ENCODE results near the gene CEP128.

DNA sequence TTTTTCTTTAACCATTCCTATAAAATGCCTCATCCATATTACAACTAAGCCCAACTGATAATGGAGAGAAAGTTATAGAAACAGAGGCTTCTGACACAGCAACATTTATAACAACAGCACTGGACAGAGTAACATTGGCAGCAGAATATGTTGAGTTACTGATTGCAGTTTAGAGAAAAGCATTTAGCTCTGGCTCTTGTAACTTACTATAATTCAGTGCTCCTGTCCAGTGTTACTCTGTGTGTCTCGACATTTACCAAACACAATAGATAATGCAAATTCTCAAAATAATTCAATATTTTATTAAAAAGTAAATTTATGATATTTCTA is 356.1 kb downstream of the CEP128 start:
- TF ChIP-seq PBX3 (CRISPR knock-in tag; IDR thresholded peaks at IDR 0.05) (no peak), ZNF24 (tag by site-specific recombination; IDR thresholded peaks at IDR 0.05) (no peak), ZNF513 (tag by site-specific recombination; IDR thresholded peaks at IDR 0.05) (no peak), TRIM28 (IDR thresholded peaks at IDR 0.05; ENCODE audit: borderline replicate concordance, low read length) (no peak), ZNF2 (tag by site-specific recombination; IDR thresholded peaks at IDR 0.05) (no peak)
- TF ChIP-seq, protein P1, sequence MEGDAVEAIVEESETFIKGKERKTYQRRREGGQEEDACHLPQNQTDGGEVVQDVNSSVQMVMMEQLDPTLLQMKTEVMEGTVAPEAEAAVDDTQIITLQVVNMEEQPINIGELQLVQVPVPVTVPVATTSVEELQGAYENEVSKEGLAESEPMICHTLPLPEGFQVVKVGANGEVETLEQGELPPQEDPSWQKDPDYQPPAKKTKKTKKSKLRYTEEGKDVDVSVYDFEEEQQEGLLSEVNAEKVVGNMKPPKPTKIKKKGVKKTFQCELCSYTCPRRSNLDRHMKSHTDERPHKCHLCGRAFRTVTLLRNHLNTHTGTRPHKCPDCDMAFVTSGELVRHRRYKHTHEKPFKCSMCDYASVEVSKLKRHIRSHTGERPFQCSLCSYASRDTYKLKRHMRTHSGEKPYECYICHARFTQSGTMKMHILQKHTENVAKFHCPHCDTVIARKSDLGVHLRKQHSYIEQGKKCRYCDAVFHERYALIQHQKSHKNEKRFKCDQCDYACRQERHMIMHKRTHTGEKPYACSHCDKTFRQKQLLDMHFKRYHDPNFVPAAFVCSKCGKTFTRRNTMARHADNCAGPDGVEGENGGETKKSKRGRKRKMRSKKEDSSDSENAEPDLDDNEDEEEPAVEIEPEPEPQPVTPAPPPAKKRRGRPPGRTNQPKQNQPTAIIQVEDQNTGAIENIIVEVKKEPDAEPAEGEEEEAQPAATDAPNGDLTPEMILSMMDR (tag by site-specific recombination; IDR thresholded peaks at IDR 0.05): no peak

Data from HEK293 (cell line).